C4-2B (cell line): ENCODE measurements around the gene FBLIM1.

Experiments used
- ZFX ChIP-seq: fragments of 450-650 bp; IDR thresholded peaks from 2 replicates; pipeline ENCODE4 v1.6.1; 2017
- TF ChIP-seq, protein P1 (sequence below): fragments of 450-650 bp; conservative IDR thresholded peaks from 2 replicates; pipeline ENCODE4 v1.5.1; 2017; ENCODE audit warnings: mild to moderate bottlenecking

DNA sequence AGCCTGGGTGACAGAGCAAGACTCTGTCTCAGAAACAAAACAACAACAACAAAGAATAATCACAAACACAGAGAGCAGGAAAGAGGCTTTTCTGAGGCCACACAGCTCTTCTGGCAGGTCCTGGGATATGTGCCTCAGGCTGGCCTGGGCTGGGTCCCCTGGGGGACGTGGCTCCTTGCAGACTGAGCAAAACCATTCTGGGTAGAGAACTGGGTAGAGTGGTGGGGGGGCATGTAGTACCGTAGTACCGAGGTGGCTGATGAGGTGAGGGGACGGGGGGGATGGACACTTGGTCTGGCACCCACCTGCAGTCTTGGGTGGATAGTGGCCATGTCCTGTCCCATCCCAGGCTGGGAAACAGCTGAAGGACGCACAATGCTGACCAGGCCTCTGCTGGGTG, 10.3 kb upstream of the FBLIM1 start:
- TF ChIP-seq, protein P1, sequence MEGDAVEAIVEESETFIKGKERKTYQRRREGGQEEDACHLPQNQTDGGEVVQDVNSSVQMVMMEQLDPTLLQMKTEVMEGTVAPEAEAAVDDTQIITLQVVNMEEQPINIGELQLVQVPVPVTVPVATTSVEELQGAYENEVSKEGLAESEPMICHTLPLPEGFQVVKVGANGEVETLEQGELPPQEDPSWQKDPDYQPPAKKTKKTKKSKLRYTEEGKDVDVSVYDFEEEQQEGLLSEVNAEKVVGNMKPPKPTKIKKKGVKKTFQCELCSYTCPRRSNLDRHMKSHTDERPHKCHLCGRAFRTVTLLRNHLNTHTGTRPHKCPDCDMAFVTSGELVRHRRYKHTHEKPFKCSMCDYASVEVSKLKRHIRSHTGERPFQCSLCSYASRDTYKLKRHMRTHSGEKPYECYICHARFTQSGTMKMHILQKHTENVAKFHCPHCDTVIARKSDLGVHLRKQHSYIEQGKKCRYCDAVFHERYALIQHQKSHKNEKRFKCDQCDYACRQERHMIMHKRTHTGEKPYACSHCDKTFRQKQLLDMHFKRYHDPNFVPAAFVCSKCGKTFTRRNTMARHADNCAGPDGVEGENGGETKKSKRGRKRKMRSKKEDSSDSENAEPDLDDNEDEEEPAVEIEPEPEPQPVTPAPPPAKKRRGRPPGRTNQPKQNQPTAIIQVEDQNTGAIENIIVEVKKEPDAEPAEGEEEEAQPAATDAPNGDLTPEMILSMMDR = no peak
- no peak for TF ChIP-seq ZFX
